ENCODE measurements around the gene PCDH1. TPM values are rescaled to one million over a fixed set of nuclear protein-coding genes. Genes with fewer than 3 reads are reported as not detected.
A peak's percentile ranks its signal among the peaks of the same experiment; 100 is the strongest.
"Not testable (repeated sequence)": the region's sequence is repeated elsewhere in the genome, so short reads cannot be mapped to it uniquely, and the experiment has no call there.

PCDH1 gene
- total RNA-seq, 2 donors from 2014 or later = 0.25 TPM; not detected in 1

- ATAC-seq (replicated peaks in 1 of 2) (no peak), DNase-seq (no peak)
- H3K27me3 Mint-ChIP-seq (ENCODE audit: low read depth) = peaks cover 24% of the 10 kb centered on the region
- H3K4me3 Mint-ChIP-seq = no peak overlapping the region
- no peak overlapping the region for H3K27ac Mint-ChIP-seq
- H3K4me1 Mint-ChIP-seq (ENCODE audit: low read depth) = peaks cover 19% of the 10 kb centered on the region
- no peaks in the 10 kb centered on the region for H3K36me3 Mint-ChIP-seq (ENCODE audit: insufficient read depth in 2 of 2)
- no peaks in the 10 kb centered on the region for H3K9me3 Mint-ChIP-seq
Measured at GRCh38 chr5:141910271-141910673, 32.1 kb upstream of the PCDH1 start.

DNA sequence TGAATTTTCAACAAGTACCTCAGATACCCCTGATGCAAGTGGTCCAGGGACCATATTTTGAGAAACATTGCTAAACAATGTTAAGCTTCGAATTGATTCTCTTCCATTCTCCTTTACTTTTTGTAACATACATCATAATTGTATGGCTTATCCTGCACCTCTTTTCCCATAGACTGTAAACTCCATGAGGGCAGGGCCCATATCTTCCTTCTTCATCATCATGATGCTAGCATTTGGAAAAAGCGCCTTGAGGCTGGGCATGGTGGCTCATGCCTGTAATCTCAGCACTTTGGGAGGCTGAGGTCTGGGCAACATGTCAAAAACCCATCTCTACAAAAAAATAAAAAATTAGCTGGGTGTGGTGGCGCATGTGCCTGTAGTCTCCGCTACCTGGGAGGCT, 31.0 kb upstream of the PCDH1 start:
- Mint-ChIP-seq H3K27me3 (ENCODE audit: low read depth) (peaks cover 17% of the 10 kb centered on the region), H3K27ac (no peak overlapping the region), H3K9me3 (no peaks in the 10 kb centered on the region), H3K4me3 (no peak overlapping the region), H3K36me3 (ENCODE audit: insufficient read depth in 2 of 2) (no peaks in the 10 kb centered on the region), H3K4me1 (ENCODE audit: low read depth) (peaks cover 19% of the 10 kb centered on the region)
- no peak for DNase-seq
- ATAC-seq (replicated peaks in 1 of 2) = no peak

GRCh38 chr5:141908796-141909195, 30.6 kb upstream of the PCDH1 start:
- Mint-ChIP-seq H3K4me3 (no peak overlapping the region), H3K9me3 (no peaks in the 10 kb centered on the region), H3K27ac (no peak overlapping the region), H3K36me3 (ENCODE audit: insufficient read depth in 2 of 2) (no peaks in the 10 kb centered on the region), H3K27me3 (ENCODE audit: low read depth) (peaks cover 17% of the 10 kb centered on the region), H3K4me1 (ENCODE audit: low read depth) (peaks cover 18% of the 10 kb centered on the region)
- peak; percentile 49 to 61 for ATAC-seq (replicated peaks in 1 of 2)
- DNase-seq = no peak

- H3K27me3 Mint-ChIP-seq (ENCODE audit: low read depth) = no peaks in the 10 kb centered on the region
- no peaks in the 10 kb centered on the region for H3K36me3 Mint-ChIP-seq (ENCODE audit: insufficient read depth in 2 of 2)
- ATAC-seq (replicated peaks in 1 of 2) = no peak
Measured at GRCh38 chr5:141906972-141907371, 28.8 kb upstream of the PCDH1 start.

DNA sequence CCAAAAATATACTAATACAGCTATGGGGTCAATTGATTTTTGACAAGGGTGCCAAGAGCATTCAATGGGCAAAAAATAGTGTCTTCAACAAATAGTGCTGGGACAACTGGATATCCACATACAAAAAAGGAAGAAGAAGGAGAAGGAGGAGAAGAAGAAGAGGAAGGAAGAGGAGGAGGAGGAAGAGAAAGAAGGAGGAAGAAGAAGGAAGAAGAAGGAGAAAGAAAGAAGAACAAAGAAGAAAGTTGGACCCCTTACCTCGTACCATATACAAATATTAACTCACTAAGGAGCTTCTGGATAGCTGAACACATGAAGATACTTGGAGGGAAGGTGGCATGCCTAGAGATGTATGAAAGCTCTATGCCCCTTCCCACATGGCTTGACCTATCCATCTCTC, 28.3 kb upstream of the PCDH1 start:
- Mint-ChIP-seq H3K4me3 (no peak overlapping the region), H3K4me1 (ENCODE audit: low read depth) (peaks cover 10% of the 10 kb centered on the region), H3K36me3 (ENCODE audit: insufficient read depth in 2 of 2) (no peaks in the 10 kb centered on the region)

More at GRCh38 chr5:141906972-141907371, 28.8 kb upstream of the PCDH1 start:
- DNase-seq = no peak
- Mint-ChIP-seq H3K27ac (no peak overlapping the region), H3K9me3 (no peaks in the 10 kb centered on the region), H3K4me1 (ENCODE audit: low read depth) (peaks cover 10% of the 10 kb centered on the region), H3K4me3 (no peak overlapping the region)

GRCh38 chr5:141904551-141904950, 26.3 kb upstream of the PCDH1 start:
- Mint-ChIP-seq H3K36me3 (ENCODE audit: insufficient read depth in 2 of 2) (no peaks in the 10 kb centered on the region), H3K27ac (no peak overlapping the region), H3K4me1 (ENCODE audit: low read depth) (peaks cover 10% of the 10 kb centered on the region), H3K4me3 (no peak overlapping the region), H3K9me3 (no peaks in the 10 kb centered on the region), H3K27me3 (ENCODE audit: low read depth) (no peaks in the 10 kb centered on the region)
- DNase-seq = no peak
- no peak for ATAC-seq (replicated peaks in 1 of 2)

More for the DNA sequence above, 28.3 kb upstream of the PCDH1 start:
- DNase-seq (no peak), ATAC-seq (replicated peaks in 1 of 2) (no peak)
- Mint-ChIP-seq H3K27me3 (ENCODE audit: low read depth) (no peaks in the 10 kb centered on the region), H3K9me3 (no peaks in the 10 kb centered on the region), H3K27ac (no peak overlapping the region)

DNA sequence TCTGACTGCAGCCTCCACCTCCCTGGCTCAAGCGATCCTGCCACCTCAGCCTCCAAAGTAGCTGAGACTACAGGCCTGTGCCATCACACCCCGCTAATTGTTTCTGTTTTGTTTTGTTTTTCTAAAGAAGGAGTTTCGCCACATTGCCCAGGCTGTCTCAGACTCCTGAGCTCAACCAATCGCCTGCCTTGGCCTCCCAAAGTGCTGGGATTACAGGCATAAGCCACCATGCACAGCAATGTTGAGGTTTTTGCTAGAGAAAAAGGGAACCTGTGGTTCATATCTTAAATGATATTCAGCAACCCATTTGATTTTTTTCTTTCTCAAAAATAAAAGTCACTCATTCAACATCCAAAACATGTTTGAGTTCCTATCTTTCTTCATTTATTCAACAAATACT, 25.1 kb upstream of the PCDH1 start:
- Mint-ChIP-seq H3K36me3 (ENCODE audit: insufficient read depth in 2 of 2) (no peaks in the 10 kb centered on the region), H3K4me1 (ENCODE audit: low read depth) (no peaks in the 10 kb centered on the region), H3K9me3 (no peaks in the 10 kb centered on the region), H3K27ac (no peak overlapping the region), H3K4me3 (no peak overlapping the region), H3K27me3 (ENCODE audit: low read depth) (no peaks in the 10 kb centered on the region)
- no peak for DNase-seq
- no peak for ATAC-seq (replicated peaks in 1 of 2)

DNA sequence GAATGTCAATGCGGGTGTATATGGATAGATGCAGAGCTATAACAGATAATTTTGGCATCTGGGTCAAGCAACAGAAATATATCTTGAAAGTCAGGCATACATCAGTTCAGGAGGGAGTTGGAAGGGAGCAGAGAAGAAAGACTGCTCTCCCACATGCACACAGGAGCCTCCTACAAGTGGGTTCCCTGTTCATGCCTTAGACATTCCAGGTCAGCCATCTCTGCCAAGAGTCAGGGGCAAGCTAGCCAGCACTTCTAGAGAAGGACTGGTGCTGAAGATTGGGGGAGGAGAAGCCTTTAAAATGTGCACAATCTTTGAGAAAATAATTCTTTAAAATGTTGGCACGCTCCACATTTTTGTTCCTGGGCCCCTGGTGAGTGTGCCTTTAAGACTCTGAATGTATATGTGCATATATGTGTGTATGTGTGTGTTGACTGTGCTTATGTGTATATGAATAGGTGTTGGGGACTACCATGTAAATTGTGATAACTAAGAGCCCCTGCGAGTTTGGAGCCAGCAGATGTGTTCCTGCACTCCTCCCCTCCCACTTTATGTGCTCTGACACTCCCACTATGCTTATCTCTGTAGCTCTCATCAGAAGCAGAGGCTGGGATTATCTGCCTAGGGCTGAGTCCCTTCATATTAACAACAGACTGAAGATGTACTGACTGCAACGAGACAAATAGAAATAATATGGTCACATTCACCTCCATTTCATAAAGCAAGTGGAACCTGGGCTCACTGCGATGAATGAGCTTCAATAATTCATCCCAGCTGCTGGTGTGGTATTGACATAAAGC, 24.0 kb upstream of the PCDH1 start:
- no peaks in the 10 kb centered on the region for H3K4me1 Mint-ChIP-seq (ENCODE audit: low read depth)
- no peak for ATAC-seq (replicated peaks in 1 of 2)
- H3K27ac Mint-ChIP-seq = no peak overlapping the region
- no peak for DNase-seq
- no peaks in the 10 kb centered on the region for H3K9me3 Mint-ChIP-seq
- no peak overlapping the region for H3K4me3 Mint-ChIP-seq
- H3K27me3 Mint-ChIP-seq (ENCODE audit: low read depth) = no peaks in the 10 kb centered on the region
- H3K36me3 Mint-ChIP-seq (ENCODE audit: insufficient read depth in 2 of 2) = no peaks in the 10 kb centered on the region

- Mint-ChIP-seq H3K27me3 (ENCODE audit: low read depth) (no peaks in the 10 kb centered on the region), H3K27ac (no peak overlapping the region), H3K9me3 (no peaks in the 10 kb centered on the region), H3K36me3 (ENCODE audit: insufficient read depth in 2 of 2) (no peaks in the 10 kb centered on the region), H3K4me1 (ENCODE audit: low read depth) (no peaks in the 10 kb centered on the region), H3K4me3 (no peak overlapping the region)
- ATAC-seq (replicated peaks in 1 of 2) = no peak
- DNase-seq = no peak
Measured at GRCh38 chr5:141898448-141899049, 20.3 kb upstream of the PCDH1 start.

- Mint-ChIP-seq H3K4me3 (no peak overlapping the region), H3K9me3 (no peaks in the 10 kb centered on the region), H3K27ac (no peak overlapping the region), H3K27me3 (ENCODE audit: low read depth) (no peaks in the 10 kb centered on the region), H3K36me3 (ENCODE audit: insufficient read depth in 2 of 2) (no peaks in the 10 kb centered on the region), H3K4me1 (ENCODE audit: low read depth) (no peaks in the 10 kb centered on the region)
- ATAC-seq (replicated peaks in 1 of 2) = no peak
- no peak for DNase-seq
Measured at GRCh38 chr5:141897425-141897824, 19.2 kb upstream of the PCDH1 start.

- not testable (repeated sequence) for H3K4me3 Mint-ChIP-seq; H3K27ac Mint-ChIP-seq; H3K27me3 Mint-ChIP-seq (ENCODE audit: low read depth); DNase-seq; H3K4me1 Mint-ChIP-seq (ENCODE audit: low read depth); ATAC-seq (replicated peaks in 1 of 2); H3K36me3 Mint-ChIP-seq (ENCODE audit: insufficient read depth in 2 of 2); H3K9me3 Mint-ChIP-seq
Measured at GRCh38 chr5:141890429-141890828, 12.2 kb upstream of the PCDH1 start.

- Mint-ChIP-seq H3K4me3 (no peak overlapping the region), H3K27me3 (ENCODE audit: low read depth) (peaks cover 15% of the 10 kb centered on the region), H3K9me3 (no peaks in the 10 kb centered on the region), H3K36me3 (ENCODE audit: insufficient read depth in 2 of 2) (no peaks in the 10 kb centered on the region), H3K4me1 (ENCODE audit: low read depth) (no peaks in the 10 kb centered on the region), H3K27ac (no peak overlapping the region)
- DNase-seq = no peak
- no peak for ATAC-seq (replicated peaks in 1 of 2)
Measured at GRCh38 chr5:141889282-141889871, 11.2 kb upstream of the PCDH1 start.

DNA sequence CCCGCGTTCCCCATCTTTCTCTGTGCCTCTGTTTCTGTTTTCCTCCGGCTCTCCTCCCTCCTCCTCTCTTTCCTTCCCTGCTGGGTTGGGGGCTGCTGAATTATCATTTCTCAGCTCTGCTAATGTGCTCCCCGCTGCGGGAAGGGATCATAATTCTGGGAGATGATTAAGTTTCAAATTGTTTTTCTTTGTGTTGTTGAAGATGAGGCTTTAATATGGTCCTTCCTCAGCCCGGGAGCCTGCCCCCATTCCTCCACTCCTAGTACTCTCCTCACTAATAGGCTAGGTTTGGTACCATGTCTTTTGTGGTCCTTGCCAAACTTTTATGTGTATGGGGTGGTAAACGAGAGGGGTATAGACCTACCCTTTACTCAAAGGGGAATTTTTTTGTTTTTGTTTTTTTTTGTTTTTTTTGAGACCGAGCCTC, 5.7 kb upstream of the PCDH1 start:
- H3K9me3 Mint-ChIP-seq = no peaks in the 10 kb centered on the region
- H3K4me1 Mint-ChIP-seq (ENCODE audit: low read depth) = peaks cover 9% of the 10 kb centered on the region
- peaks cover 63% of the 10 kb centered on the region for H3K27me3 Mint-ChIP-seq (ENCODE audit: low read depth)
- H3K4me3 Mint-ChIP-seq = no peak overlapping the region
- ATAC-seq (replicated peaks in 1 of 2) (no peak), DNase-seq (no peak)
- H3K36me3 Mint-ChIP-seq (ENCODE audit: insufficient read depth in 2 of 2) = peaks cover 0 to 2% of the 10 kb centered on the region in 2 donors
- no peak overlapping the region for H3K27ac Mint-ChIP-seq
